Measurements from ENCODE around the gene NFKB1. TPM values are rescaled to one million over a fixed set of nuclear protein-coding genes. Genes with fewer than 3 reads are reported as not detected.

NFKB1 gene
- total RNA-seq, 3 donors from 2014 or later (not counting 1 experiment from before 2014, with no cell fraction given) = 144 to 235 (median 163) TPM

DNA sequence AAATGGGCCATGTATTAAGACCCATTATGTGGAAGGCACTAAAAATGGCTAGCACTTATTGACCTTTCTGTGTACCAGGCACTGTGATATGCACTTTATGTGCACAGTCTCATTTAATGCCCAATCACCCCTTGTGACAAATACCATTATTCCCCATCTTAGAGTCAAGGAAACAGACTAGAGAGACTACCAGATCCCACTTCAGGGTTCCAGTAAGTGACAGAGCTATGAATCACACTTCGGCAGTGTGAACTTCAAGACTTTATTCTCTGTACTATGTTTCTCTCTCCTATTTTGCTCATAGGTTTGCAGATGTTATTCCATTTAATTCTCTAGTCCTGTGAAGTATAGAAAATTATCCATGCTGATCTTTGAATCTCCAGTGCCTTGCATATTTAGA lies 107.0 kb downstream of the NFKB1 start:
- no peak overlapping the region for H3K4me3 Mint-ChIP-seq
- ATAC-seq = no peak
- H3K4me1 ChIP-seq (ENCODE audit: control insufficient read depth, insufficient read depth, low read length) = peaks cover 21% of the 10 kb centered on the region

DNA sequence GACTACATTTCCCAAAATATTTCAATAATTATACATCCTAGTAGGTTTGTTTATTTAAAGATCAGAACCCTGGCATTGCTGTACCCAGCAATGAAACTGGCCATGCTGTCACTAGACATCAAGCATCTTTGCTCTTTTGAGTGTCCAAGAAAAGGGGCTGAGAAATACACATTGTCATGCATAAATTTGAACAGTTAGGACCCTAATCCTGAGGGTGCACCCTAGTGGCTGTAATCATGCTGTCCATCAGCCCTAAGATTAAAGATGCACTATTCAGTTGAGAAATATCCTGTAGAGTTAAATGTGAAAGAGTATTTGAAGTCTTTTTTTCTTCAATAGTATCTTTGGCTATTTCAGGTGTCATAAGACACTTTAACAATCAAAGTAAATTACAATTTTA lies 108.8 kb downstream of the NFKB1 start:
- no peaks in the 10 kb centered on the region for H3K9me3 Mint-ChIP-seq
- DNase-seq = peak in 1 of 2 donors; percentile 38
- H3K4me1 Mint-ChIP-seq = peaks cover 45% of the 10 kb centered on the region in 2 donors
- intact Hi-C loops (cut with micrococcal nuclease) = loop anchor here (5.0 to 10.0 kb wide), 5 partner anchors 43 to 397 kb away; partner anchors contain the start of genes CISD2 and UBE2D3
- H3K9me3 ChIP-seq (ENCODE audit: control insufficient read depth, insufficient read depth, low read length) = no peaks in the 10 kb centered on the region
- peaks cover 39% of the 10 kb centered on the region for H3K4me1 ChIP-seq (ENCODE audit: control insufficient read depth, insufficient read depth, low read length)
- peak overlapping the region in 1 of 2 donors; percentile 95 for H3K27ac Mint-ChIP-seq
- no peak for ATAC-seq
- peaks cover 10% of the 10 kb centered on the region for H3K36me3 Mint-ChIP-seq
- H3K4me3 ChIP-seq (ENCODE audit: low read length) = no peak overlapping the region
- peaks cover 68% of the 10 kb centered on the region for H3K36me3 ChIP-seq (ENCODE audit: control insufficient read depth, insufficient read depth, low read length)
- H3K4me3 Mint-ChIP-seq = no peak overlapping the region
- H3K27me3 ChIP-seq (ENCODE audit: control insufficient read depth, insufficient read depth, low read length) = no peaks in the 10 kb centered on the region
- no peaks in the 10 kb centered on the region for H3K27me3 Mint-ChIP-seq (ENCODE audit: low read depth in 2 of 2)
- TF ChIP-seq, protein P1, sequence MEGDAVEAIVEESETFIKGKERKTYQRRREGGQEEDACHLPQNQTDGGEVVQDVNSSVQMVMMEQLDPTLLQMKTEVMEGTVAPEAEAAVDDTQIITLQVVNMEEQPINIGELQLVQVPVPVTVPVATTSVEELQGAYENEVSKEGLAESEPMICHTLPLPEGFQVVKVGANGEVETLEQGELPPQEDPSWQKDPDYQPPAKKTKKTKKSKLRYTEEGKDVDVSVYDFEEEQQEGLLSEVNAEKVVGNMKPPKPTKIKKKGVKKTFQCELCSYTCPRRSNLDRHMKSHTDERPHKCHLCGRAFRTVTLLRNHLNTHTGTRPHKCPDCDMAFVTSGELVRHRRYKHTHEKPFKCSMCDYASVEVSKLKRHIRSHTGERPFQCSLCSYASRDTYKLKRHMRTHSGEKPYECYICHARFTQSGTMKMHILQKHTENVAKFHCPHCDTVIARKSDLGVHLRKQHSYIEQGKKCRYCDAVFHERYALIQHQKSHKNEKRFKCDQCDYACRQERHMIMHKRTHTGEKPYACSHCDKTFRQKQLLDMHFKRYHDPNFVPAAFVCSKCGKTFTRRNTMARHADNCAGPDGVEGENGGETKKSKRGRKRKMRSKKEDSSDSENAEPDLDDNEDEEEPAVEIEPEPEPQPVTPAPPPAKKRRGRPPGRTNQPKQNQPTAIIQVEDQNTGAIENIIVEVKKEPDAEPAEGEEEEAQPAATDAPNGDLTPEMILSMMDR (IDR thresholded peaks at IDR 0.05) = no peak
- H3K27ac ChIP-seq (ENCODE audit: low read length) = no peak overlapping the region

More for the DNA sequence above, 107.0 kb downstream of the NFKB1 start:
- H3K36me3 Mint-ChIP-seq = peaks cover 10% of the 10 kb centered on the region
- H3K27ac Mint-ChIP-seq = no peak overlapping the region
- no CpG with 5 or more reads among the region's 1 CpG for WGBS (ENCODE audit: insufficient coverage)
- Histone ChIP-seq H3K27ac (ENCODE audit: low read length) (no peak overlapping the region), H3K9me3 (ENCODE audit: control insufficient read depth, insufficient read depth, low read length) (no peaks in the 10 kb centered on the region), H3K36me3 (ENCODE audit: control insufficient read depth, insufficient read depth, low read length) (peaks cover 82% of the 10 kb centered on the region), H3K4me3 (ENCODE audit: low read length) (no peak overlapping the region), H3K27me3 (ENCODE audit: control insufficient read depth, insufficient read depth, low read length) (no peaks in the 10 kb centered on the region)
- H3K27me3 Mint-ChIP-seq (ENCODE audit: low read depth in 2 of 2) = no peaks in the 10 kb centered on the region
- intact Hi-C loops (cut with micrococcal nuclease) = no loop called here
- no peak for DNase-seq
- peaks cover 27% of the 10 kb centered on the region in 2 donors for H3K4me1 Mint-ChIP-seq
- TF ChIP-seq, protein P1 (IDR thresholded peaks at IDR 0.05) = no peak
- no peaks in the 10 kb centered on the region for H3K9me3 Mint-ChIP-seq

DNA sequence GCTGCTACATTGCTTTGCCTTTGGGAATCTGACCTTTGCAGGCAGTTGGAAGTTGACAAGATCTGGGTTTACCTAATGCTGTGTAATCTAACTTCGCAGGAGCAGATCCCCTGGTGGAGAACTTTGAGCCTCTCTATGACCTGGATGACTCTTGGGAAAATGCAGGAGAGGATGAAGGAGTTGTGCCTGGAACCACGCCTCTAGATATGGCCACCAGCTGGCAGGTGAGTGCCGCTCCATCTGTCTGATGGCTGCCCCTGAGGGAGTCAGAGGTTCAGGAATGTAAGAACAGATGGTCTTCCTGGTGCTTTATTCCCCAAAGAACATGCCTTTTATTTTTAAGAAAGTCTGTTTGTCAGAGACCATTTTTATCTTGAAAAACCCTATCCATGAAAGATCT lies 109.3 kb downstream of the NFKB1 start:
- intact Hi-C loops (cut with micrococcal nuclease) = loop anchor here (5.0 to 10.0 kb wide), 5 partner anchors 43 to 397 kb away; partner anchors contain the start of genes CISD2 and UBE2D3
- Mint-ChIP-seq H3K4me1 (peaks cover 50% of the 10 kb centered on the region in 2 donors), H3K9me3 (no peaks in the 10 kb centered on the region), H3K36me3 (peaks cover 10% of the 10 kb centered on the region), H3K4me3 (no peak overlapping the region), H3K27me3 (ENCODE audit: low read depth in 2 of 2) (no peaks in the 10 kb centered on the region), H3K27ac (peak overlapping the region in 1 of 2 donors; percentile 95)
- no peaks in the 10 kb centered on the region for H3K9me3 ChIP-seq (ENCODE audit: control insufficient read depth, insufficient read depth, low read length)
- H3K36me3 ChIP-seq (ENCODE audit: control insufficient read depth, insufficient read depth, low read length) = peaks cover 63% of the 10 kb centered on the region
- no peak for ATAC-seq
- no peak for DNase-seq
- H3K27me3 ChIP-seq (ENCODE audit: control insufficient read depth, insufficient read depth, low read length) = no peaks in the 10 kb centered on the region
- 78% methylated on average over 3 of the region's 3 CpGs for WGBS (ENCODE audit: insufficient coverage)
- H3K27ac ChIP-seq (ENCODE audit: low read length) = no peak overlapping the region
- TF ChIP-seq, protein P1 (IDR thresholded peaks at IDR 0.05) = no peak
- no peak overlapping the region for H3K4me3 ChIP-seq (ENCODE audit: low read length)
- H3K4me1 ChIP-seq (ENCODE audit: control insufficient read depth, insufficient read depth, low read length) = peaks cover 44% of the 10 kb centered on the region

DNA sequence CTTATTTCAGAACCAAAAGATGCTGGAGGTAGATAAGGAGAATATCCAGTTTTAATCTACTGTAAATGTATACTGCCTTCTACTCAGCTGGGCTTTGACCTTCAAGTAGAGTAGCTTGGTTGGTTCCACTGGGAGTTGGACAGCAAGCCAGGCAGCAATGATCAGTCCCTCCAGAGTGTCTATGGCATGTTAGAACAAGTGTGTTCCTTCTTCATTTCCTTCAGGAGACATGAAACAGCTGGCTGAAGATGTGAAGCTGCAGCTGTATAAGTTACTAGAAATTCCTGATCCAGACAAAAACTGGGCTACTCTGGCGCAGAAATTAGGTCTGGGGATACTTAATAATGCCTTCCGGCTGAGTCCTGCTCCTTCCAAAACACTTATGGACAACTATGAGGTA lies 111.1 kb downstream of the NFKB1 start:
- no peak for ATAC-seq
- H3K9me3 Mint-ChIP-seq = no peaks in the 10 kb centered on the region
- H3K27me3 ChIP-seq (ENCODE audit: control insufficient read depth, insufficient read depth, low read length) = no peaks in the 10 kb centered on the region
- no peak overlapping the region for H3K4me3 ChIP-seq (ENCODE audit: low read length)
- H3K36me3 ChIP-seq (ENCODE audit: control insufficient read depth, insufficient read depth, low read length) = peaks cover 57% of the 10 kb centered on the region
- WGBS (ENCODE audit: insufficient coverage) = 100% methylated on average over 2 of the region's 2 CpGs
- intact Hi-C loops (cut with micrococcal nuclease) = loop anchor here (2.0 to 10.0 kb wide), 6 partner anchors 45 to 395 kb away; partner anchors contain the start of genes CISD2, NFKB1 and UBE2D3
- H3K4me1 ChIP-seq (ENCODE audit: control insufficient read depth, insufficient read depth, low read length) = peaks cover 44% of the 10 kb centered on the region
- DNase-seq = no peak
- peak overlapping the region; percentile 82 for H3K27ac ChIP-seq (ENCODE audit: low read length)
- TF ChIP-seq, protein P1 (IDR thresholded peaks at IDR 0.05) = no peak
- no peaks in the 10 kb centered on the region for H3K9me3 ChIP-seq (ENCODE audit: control insufficient read depth, insufficient read depth, low read length)
- H3K27ac Mint-ChIP-seq = peak overlapping the region; percentile 95 to 98
- H3K4me1 Mint-ChIP-seq = peaks cover 50 to 51% of the 10 kb centered on the region in 2 donors
- peaks cover 10% of the 10 kb centered on the region for H3K36me3 Mint-ChIP-seq
- peak overlapping the region; percentile 85 for H3K4me3 Mint-ChIP-seq
- H3K27me3 Mint-ChIP-seq (ENCODE audit: low read depth in 2 of 2) = no peaks in the 10 kb centered on the region

Data from natural killer cell (primary cell).